Measurements from ENCODE around the gene GLRX3. TPM values are rescaled to one million over a fixed set of nuclear protein-coding genes. Genes with fewer than 3 reads are reported as not detected.

Gene GLRX3
- total and polyA plus RNA-seq, 10 of the 15 experiments (the other 5 are each of a cell fraction or from before 2014, with no cell fraction given) = 94.7 to 209 (median 131) TPM

GRCh38 chr10:130111113-130111851 is 24.9 kb upstream of the GLRX3 start (continued):
- peak; percentile 52; the same call in 1 of the 2 replicates for TF ChIP-seq ZBTB40 (IDR thresholded peaks at IDR 0.05; ENCODE audit: borderline replicate concordance)
- TF ChIP-seq KAT2A (conservative IDR thresholded peaks at IDR 0.05; ENCODE audit: control insufficient read depth, low read depth, low read length) = no peak
- no peak for TF ChIP-seq E2F4 (IDR thresholded peaks at IDR 0.05; ENCODE audit: low read depth, low read length)
- TF ChIP-seq ZNF207 (IDR thresholded peaks at IDR 0.05; ENCODE audit: borderline replicate concordance) = peak; percentile 83
- TF ChIP-seq LARP7 (IDR thresholded peaks at IDR 0.05) = peak; percentile 81
- peak; percentile 9 for TF ChIP-seq SKIL (IDR thresholded peaks at IDR 0.05; ENCODE audit: low read depth, poor library complexity, severe bottlenecking)
- TF ChIP-seq MXI1 (IDR thresholded peaks at IDR 0.05; ENCODE audit: low read depth, low read length) = no peak; the same call in 1 of the 2 replicates
- TF ChIP-seq SMAD1 (IDR thresholded peaks at IDR 0.05; ENCODE audit: low read depth, partially characterized antibody) = no peak
- no peak; the same call in none of the 2 replicates for TF ChIP-seq MAX (IDR thresholded peaks at IDR 0.05; ENCODE audit: low read depth, low read length)
- no peak for TF ChIP-seq ETV6 (conservative IDR thresholded peaks at IDR 0.05 in 1 of 2, IDR thresholded peaks at IDR 0.05 in 1 of 2; ENCODE audit: borderline replicate concordance in 1 of 2, low read depth in 1 of 2)
- peak; percentile 74 for TF ChIP-seq RUNX3 (IDR thresholded peaks at IDR 0.05; ENCODE audit: low read length)
- TF ChIP-seq TAF1 (IDR thresholded peaks at IDR 0.05; ENCODE audit: borderline replicate concordance, low read depth, low read length) = 0 out of 2 replicates have a peak, but pooled peaks have one; percentile 23
- TF ChIP-seq POLR2AphosphoS2 (IDR thresholded peaks at IDR 0.05; ENCODE audit: low read depth, low read length) = peak; percentile 33; the same call in 1 of the 2 replicates
- TF ChIP-seq POU2F2 (IDR thresholded peaks at IDR 0.05; ENCODE audit: borderline replicate concordance, low read depth, low read length) = 0 out of 3 replicates have a peak, but pooled peaks have one; percentile 5
- peak; percentile 81; the same call in 1 of the 2 replicates for TF ChIP-seq NFYA (IDR thresholded peaks at IDR 0.05; ENCODE audit: borderline replicate concordance, low read depth, low read length)
- no peak for TF ChIP-seq NFIC (IDR thresholded peaks at IDR 0.05; ENCODE audit: low read depth, low read length)
- no peak for TF ChIP-seq HDAC2 (IDR thresholded peaks at IDR 0.05)
- peak; percentile 73; the same call in 1 of the 2 replicates for TF ChIP-seq POLR2A (IDR thresholded peaks at IDR 0.05; ENCODE audit: low read depth, low read length)
- peak; percentile 42 for TF ChIP-seq NR2F1 (conservative IDR thresholded peaks at IDR 0.05)
- TF ChIP-seq RELA (IDR thresholded peaks at IDR 0.05; ENCODE audit: borderline replicate concordance, partially characterized antibody) = no peak
- TF ChIP-seq HDAC6 (IDR thresholded peaks at IDR 0.05; ENCODE audit: unreplicated experiment) = no peak
- TF ChIP-seq GABPA (IDR thresholded peaks at IDR 0.05; ENCODE audit: low read depth) = peak; percentile 73
